OCI-LY1 (cell line): ENCODE results near the gene MET.

Experiments
- CTCF ChIP-seq: fragments of 200-600 bp; sonication (generic), shearing (Covaris generic); IDR thresholded peaks from 2 replicates; pipeline ENCODE4 v1.5.1; 2017; ENCODE audit warnings: mild to moderate bottlenecking, antibody characterized with exemption, low read length, moderate library complexity, mixed read lengths
- EZH2 ChIP-seq: fragments of 200-600 bp; sonication (generic), shearing (Covaris generic); IDR thresholded peaks from 2 replicates; pipeline ENCODE4 v1.8.0; 2017; ENCODE audit warnings: borderline replicate concordance, mixed run types, mild to moderate bottlenecking, antibody characterized with exemption, low read length, moderate library complexity, mixed read lengths

- no peak for TF ChIP-seq CTCF
- TF ChIP-seq EZH2, result no peak
Observed at GRCh38 chr7:116772423-116772863, 100.4 kb downstream of the MET start.
